EL (cell line): ENCODE results near the gene IL1RAPL1.
A peak's percentile ranks its signal among the peaks of the same experiment; 100 is the strongest.

Experiments used
- DNase-seq: peaks from one replicate; pipeline ENCODE4 v3.0.0-alpha.2; 2016

The IL1RAPL1 gene

DNA sequence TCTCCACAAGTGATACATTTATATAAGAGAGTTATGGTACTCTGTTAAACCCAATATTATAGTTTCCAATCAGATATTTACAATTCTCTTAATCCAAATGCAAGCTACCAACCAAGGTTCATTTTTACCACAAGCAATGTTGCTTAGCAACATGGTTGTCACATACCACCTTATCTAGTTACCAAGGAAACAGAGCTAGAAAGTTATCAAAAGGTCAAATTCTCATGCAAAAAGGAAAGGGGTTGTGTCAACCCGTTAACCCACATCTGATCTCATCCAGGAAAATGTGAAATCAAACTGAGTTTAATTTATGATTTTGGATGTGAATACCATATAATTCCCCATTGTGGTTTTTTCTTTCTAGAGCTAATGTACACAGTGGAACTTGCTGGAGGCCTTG lies 1354.0 kb downstream of the IL1RAPL1 start:
- no peak for DNase-seq

GRCh38 chrX:29947225-29947624 lies 1360.0 kb downstream of the IL1RAPL1 start:
- no peak for DNase-seq

GRCh38 chrX:29948653-29949052 lies 1361.4 kb downstream of the IL1RAPL1 start:
- peak; percentile 12 for DNase-seq

GRCh38 chrX:29952016-29952415 lies 1364.8 kb downstream of the IL1RAPL1 start:
- DNase-seq: no peak

DNA sequence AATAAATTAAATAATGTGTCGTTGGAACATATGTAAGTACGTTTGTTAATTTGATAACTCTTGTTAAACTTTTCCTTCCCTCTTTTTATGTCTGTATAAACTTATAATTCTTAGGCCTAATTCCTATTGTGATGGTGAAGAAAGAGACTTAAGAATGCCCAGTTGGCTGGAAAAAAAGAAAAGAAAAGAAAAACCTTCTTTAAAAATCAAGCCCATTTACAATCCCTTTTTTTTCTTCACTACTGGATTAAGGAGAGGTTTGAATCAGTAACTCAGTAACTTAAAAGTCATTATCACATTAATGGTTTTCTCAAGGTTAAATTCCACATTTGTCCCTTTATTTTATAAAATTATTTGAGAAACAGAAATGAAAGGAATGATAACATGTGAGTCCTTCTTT lies 1374.8 kb downstream of the IL1RAPL1 start:
- DNase-seq: no peak

DNA sequence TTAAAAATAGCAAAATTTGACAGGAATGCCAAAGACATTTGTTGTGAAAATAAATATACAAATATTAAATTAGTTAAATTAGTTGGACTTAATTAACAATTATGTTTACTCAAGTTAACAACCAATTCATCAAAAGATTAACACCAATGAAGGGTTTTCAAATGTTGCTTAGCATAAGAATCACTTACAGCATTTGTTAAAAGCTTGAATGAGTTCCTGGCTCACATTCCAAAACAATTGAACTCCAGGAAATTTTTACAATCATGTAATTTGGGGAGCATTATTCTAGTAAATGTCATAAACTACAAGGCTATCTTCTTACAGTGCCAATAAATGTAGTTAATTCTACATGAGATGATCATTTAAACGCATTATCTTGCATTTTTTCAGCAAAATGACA lies 1378.4 kb downstream of the IL1RAPL1 start:
- no peak for DNase-seq

DNA sequence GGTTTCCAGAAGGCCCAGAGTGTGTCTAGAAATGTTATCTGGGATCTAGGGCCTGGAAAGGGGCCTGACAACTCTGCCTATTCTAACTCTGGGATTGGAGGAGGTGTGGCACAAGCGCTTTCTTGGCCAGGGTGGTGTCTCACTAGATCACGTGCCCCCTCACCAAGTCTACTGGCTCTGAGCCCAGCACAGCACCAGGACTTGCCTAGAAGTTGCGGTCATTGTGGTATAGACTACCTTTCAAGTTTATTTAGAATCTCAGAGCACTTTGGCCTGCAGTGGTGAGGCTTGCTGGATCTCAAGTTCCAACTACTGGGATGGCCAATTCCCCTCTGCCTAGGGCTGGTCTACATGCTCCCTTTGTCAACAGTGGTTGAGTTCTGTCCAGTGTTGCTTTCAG lies 1404.8 kb downstream of the IL1RAPL1 start:
- no peak for DNase-seq

DNA sequence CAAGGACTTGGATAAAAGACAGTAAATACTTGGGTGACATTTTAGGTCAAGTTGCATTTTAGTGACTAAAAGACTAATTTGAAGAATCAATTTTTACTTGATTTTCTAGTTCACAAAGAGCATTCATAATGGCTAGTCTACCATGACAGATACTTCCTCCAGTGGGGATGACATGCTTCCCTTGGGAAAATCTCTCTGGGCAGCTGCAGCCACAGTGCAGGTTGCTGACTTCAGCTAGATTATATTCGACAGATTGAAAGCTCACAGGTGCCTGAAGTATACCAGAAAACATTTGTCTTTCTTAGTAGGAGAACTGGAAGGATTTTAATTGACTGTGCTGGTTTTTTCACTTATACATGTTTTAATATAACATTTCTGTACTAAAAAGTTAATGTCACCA lies 1418.6 kb downstream of the IL1RAPL1 start:
- DNase-seq: no peak
